Parathyroid adenoma (tissue), 2 donors: ENCODE measurements around the gene RYR3.

ENCODE experiments used
- H2AFZ ChIP-seq: fragments of 300-600 bp; sonication (generic); one replicate; pipeline ENCODE4 v1.7.0; 2017; ENCODE audit warnings: antibody characterized with exemption, mild to moderate bottlenecking
- H3K27ac ChIP-seq: fragments of 300-600 bp; sonication (generic); one replicate; pipeline ENCODE4 v1.7.0; 2017
- H3K27me3 ChIP-seq: fragments of 300-600 bp; sonication (generic); one replicate; pipeline ENCODE4 v1.7.0; 2017; ENCODE audit warnings: low read length; ENCODE audit not compliant: control insufficient read depth, insufficient read depth
- H3K36me3 ChIP-seq: fragments of 300-600 bp; sonication (generic); one replicate; pipeline ENCODE4 v1.7.0; 2017; ENCODE audit warnings: low read length; ENCODE audit not compliant: control insufficient read depth, insufficient read depth
- H3K4me1 ChIP-seq: fragments of 300-600 bp; sonication (generic); one replicate; pipeline ENCODE4 v1.7.0; 2017; ENCODE audit warnings: control low read depth
- H3K4me2 ChIP-seq: fragments of 300-600 bp; sonication (generic); one replicate; pipeline ENCODE4 v1.7.0; 2017; ENCODE audit warnings: low read length
- H3K4me3 ChIP-seq: fragments of 300-600 bp; sonication (generic); one replicate; pipeline ENCODE4 v1.7.0; 2017; ENCODE audit warnings: low read depth, low read length
- H3K79me2 ChIP-seq: fragments of 300-600 bp; sonication (generic); one replicate; pipeline ENCODE4 v1.7.0; 2017; ENCODE audit warnings: control low read depth
- H3K9ac ChIP-seq: fragments of 300-600 bp; sonication (generic); one replicate; pipeline ENCODE4 v1.7.0; 2017; ENCODE audit warnings: mild to moderate bottlenecking
- H3K9me3 ChIP-seq: fragments of 300-600 bp; sonication (generic); one replicate; pipeline ENCODE4 v1.7.0; 2017; ENCODE audit warnings: low read length; ENCODE audit not compliant: control insufficient read depth
- TF ChIP-seq, protein P1 (sequence below): fragments of 300-600 bp; sonication (generic); IDR thresholded peaks from one replicate; pipeline ENCODE4 v1.7.0; 2017; ENCODE audit warnings: antibody characterized with exemption, mild to moderate bottlenecking
- donor health status: primary hyperparathyroidism.

Gene RYR3

GRCh38 chr15:33326908-33327307 lies 16.1 kb downstream of the RYR3 start:
- Histone ChIP-seq H2AFZ (no peak overlapping the region), H3K36me3 (no peaks in the 10 kb centered on the region), H3K79me2 (no peaks in the 10 kb centered on the region), H3K4me1 (no peaks in the 10 kb centered on the region), H3K4me3 (no peak overlapping the region), H3K9ac (no peak overlapping the region), H3K9me3 (no peaks in the 10 kb centered on the region), H3K27ac (no peak overlapping the region), H3K4me2 (no peak overlapping the region), H3K27me3 (no peaks in the 10 kb centered on the region)
- TF ChIP-seq, protein P1, sequence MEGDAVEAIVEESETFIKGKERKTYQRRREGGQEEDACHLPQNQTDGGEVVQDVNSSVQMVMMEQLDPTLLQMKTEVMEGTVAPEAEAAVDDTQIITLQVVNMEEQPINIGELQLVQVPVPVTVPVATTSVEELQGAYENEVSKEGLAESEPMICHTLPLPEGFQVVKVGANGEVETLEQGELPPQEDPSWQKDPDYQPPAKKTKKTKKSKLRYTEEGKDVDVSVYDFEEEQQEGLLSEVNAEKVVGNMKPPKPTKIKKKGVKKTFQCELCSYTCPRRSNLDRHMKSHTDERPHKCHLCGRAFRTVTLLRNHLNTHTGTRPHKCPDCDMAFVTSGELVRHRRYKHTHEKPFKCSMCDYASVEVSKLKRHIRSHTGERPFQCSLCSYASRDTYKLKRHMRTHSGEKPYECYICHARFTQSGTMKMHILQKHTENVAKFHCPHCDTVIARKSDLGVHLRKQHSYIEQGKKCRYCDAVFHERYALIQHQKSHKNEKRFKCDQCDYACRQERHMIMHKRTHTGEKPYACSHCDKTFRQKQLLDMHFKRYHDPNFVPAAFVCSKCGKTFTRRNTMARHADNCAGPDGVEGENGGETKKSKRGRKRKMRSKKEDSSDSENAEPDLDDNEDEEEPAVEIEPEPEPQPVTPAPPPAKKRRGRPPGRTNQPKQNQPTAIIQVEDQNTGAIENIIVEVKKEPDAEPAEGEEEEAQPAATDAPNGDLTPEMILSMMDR = no peak

DNA sequence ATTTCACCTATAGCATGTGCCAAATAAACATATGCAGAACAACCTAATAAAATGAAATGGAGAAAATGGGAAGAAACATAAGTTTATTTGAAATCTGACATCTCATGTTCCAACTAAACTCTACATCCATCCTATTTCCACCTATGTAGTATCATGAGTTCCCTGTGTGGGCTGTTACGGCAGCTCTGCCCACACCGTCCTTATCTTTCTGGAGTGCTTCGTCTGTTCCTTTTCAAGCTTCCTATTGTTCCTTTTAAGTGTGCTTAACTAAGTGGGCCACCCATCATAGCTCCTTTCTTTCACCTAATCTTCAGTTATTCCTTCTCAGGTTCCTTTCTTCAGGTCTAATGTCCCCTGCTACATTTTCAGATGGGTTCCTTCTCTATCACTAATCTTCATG lies 17.3 kb downstream of the RYR3 start:
- no peak overlapping the region for H2AFZ ChIP-seq
- no peak overlapping the region for H3K27ac ChIP-seq
- H3K4me3 ChIP-seq = no peak overlapping the region
- TF ChIP-seq, protein P1 = no peak
- no peaks in the 10 kb centered on the region for H3K4me1 ChIP-seq
- H3K79me2 ChIP-seq = no peaks in the 10 kb centered on the region
- H3K9me3 ChIP-seq = no peaks in the 10 kb centered on the region
- no peaks in the 10 kb centered on the region for H3K27me3 ChIP-seq
- no peak overlapping the region for H3K4me2 ChIP-seq
- H3K9ac ChIP-seq = no peak overlapping the region
- H3K36me3 ChIP-seq = no peaks in the 10 kb centered on the region

- no peak overlapping the region for H3K4me2 ChIP-seq
- no peak overlapping the region for H2AFZ ChIP-seq
- no peaks in the 10 kb centered on the region for H3K27me3 ChIP-seq
- no peaks in the 10 kb centered on the region for H3K9me3 ChIP-seq
- H3K79me2 ChIP-seq = no peaks in the 10 kb centered on the region
- no peaks in the 10 kb centered on the region for H3K36me3 ChIP-seq
- no peak overlapping the region for H3K27ac ChIP-seq
- H3K9ac ChIP-seq = no peak overlapping the region
- TF ChIP-seq, protein P1 = no peak
- H3K4me1 ChIP-seq = no peaks in the 10 kb centered on the region
- no peak overlapping the region for H3K4me3 ChIP-seq
Measured at GRCh38 chr15:33329457-33329856, 18.7 kb downstream of the RYR3 start.

GRCh38 chr15:33330931-33331330 lies 20.2 kb downstream of the RYR3 start:
- Histone ChIP-seq H3K4me1 (no peaks in the 10 kb centered on the region), H3K4me3 (no peak overlapping the region), H2AFZ (no peak overlapping the region), H3K79me2 (no peaks in the 10 kb centered on the region), H3K4me2 (no peak overlapping the region), H3K27ac (no peak overlapping the region), H3K27me3 (no peaks in the 10 kb centered on the region), H3K9ac (no peak overlapping the region), H3K36me3 (no peaks in the 10 kb centered on the region), H3K9me3 (no peaks in the 10 kb centered on the region)
- TF ChIP-seq, protein P1 = no peak

- no peaks in the 10 kb centered on the region for H3K27me3 ChIP-seq
- TF ChIP-seq, protein P1 = no peak
- no peak overlapping the region for H3K9ac ChIP-seq
- H3K36me3 ChIP-seq = no peaks in the 10 kb centered on the region
- no peak overlapping the region for H3K4me2 ChIP-seq
- H3K27ac ChIP-seq = no peak overlapping the region
- H3K4me3 ChIP-seq = no peak overlapping the region
- no peaks in the 10 kb centered on the region for H3K79me2 ChIP-seq
- no peaks in the 10 kb centered on the region for H3K9me3 ChIP-seq
- H2AFZ ChIP-seq = no peak overlapping the region
- H3K4me1 ChIP-seq = no peaks in the 10 kb centered on the region
Measured at GRCh38 chr15:33341953-33342352, 31.2 kb downstream of the RYR3 start.
